Naive thymus-derived CD8-positive, alpha-beta T cell (primary cell): ENCODE results near the gene CAMK2B. TPM values are rescaled to one million over a fixed set of nuclear protein-coding genes. Genes with fewer than 3 reads are reported as not detected.

Experiments used
- ATAC-seq, 2 donors: fragments of 150-1000 bp; cut with Tn5 transposase in 1 of 2; sonication (Bioruptor Pico), chemical (Tn5 transposase) in 1 of 2; 1 replicate in 1 of 2; 2 replicates in 1 of 2; pipeline ENCODE4 v1.10.0; 2021; ENCODE audit warnings: mild to moderate bottlenecking in 2 of 2, moderate library complexity in 2 of 2
- POLR2A ChIA-PET: fragments of 350-600 bp; sonication (Branson Sonifier 250); formaldehyde crosslinking; loops from one replicate; lab custom pipeline; 2021; ENCODE audit warnings: antibody characterized with exemption; lab: Charles Lee
- DNase-seq, 10 donors: peaks; one replicate each; pipeline versions ENCODE4 v3.0.0 to v3.0.0-alpha.2; 2020 to 2022
- H3K27ac Mint-ChIP-seq, 10 donors: one replicate each; pipeline ENCODE4 v1.8.0; 2020 to 2022; ENCODE audit warnings: mild to moderate bottlenecking in 10 of 10, mixed read lengths in 10 of 10, moderate library complexity in 4 of 10, inconsistent platforms in 1 of 10
- H3K27me3 Mint-ChIP-seq, 5 donors: one replicate each; pipeline ENCODE4 v1.8.0; 2021 to 2022; ENCODE audit warnings: mixed read lengths in 5 of 5
- H3K36me3 Mint-ChIP-seq, 3 donors: one replicate each; pipeline ENCODE4 v1.8.0; 2020 to 2022; ENCODE audit warnings: mixed read lengths in 3 of 3, mild to moderate bottlenecking in 2 of 3, inconsistent platforms in 1 of 3
- H3K4me1 Mint-ChIP-seq, 4 donors: one replicate each; pipeline ENCODE4 v1.8.0; 2021 to 2022; ENCODE audit warnings: mixed read lengths in 4 of 4
- H3K4me3 Mint-ChIP-seq, 10 donors: one replicate each; pipeline ENCODE4 v1.8.0; 2020 to 2022; ENCODE audit warnings: mild to moderate bottlenecking in 10 of 10, mixed read lengths in 10 of 10, moderate library complexity in 6 of 10, inconsistent platforms in 1 of 10
- H3K9me3 Mint-ChIP-seq, 9 donors: one replicate each; pipeline ENCODE4 v1.8.0; 2020 to 2022; ENCODE audit warnings: mixed read lengths in 9 of 9, mild to moderate bottlenecking in 3 of 9, inconsistent platforms in 1 of 9, moderate library complexity in 1 of 9
- polyA plus RNA-seq, 3 donors: library from polyadenylated mRNA; unstranded; fragments of 300-500 nt; fragmentation: Illumina TruSeq; gene quantifications; one replicate each; pipeline ENCODE4 v1.2.3, GENCODE V29; 2021
- total RNA-seq, 8 experiments: library from RNA in 2 of 8; stranded (reverse) in 2 of 8; gene quantifications; one replicate each; pipeline ENCODE4 v1.2.3 and lab custom pipeline; 2021 to 2026

Gene CAMK2B
- total and polyA plus RNA-seq, 5 experiments from 2014 or later: not detected

DNA sequence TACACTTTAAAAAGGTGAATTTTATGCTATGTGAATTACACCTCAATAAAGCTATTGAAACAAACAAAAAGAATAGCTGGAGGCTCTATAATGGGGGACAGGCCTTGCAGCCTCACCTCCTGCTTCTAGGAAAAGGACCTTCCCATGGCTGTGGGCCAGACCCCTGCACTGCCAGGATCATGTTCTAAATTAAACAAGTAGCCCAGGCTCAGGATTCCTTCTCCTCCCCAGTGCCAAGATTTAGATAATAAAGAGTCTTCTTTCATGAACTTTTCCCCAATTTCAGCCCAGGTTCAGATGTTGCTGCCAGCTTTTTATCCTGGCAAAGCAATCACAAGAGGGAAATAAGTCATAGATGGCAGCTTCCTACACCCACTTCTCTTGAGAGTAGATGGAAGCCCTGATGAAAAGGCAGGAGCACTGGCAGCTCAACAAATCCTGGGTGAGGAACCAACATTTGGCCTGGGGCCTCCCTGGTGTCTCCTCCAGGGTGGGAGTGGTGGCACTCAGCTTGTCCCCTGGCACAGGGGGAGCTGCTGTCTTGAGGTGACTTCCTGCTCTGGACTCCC lies 22.2 kb upstream of the CAMK2B start:
- DNase-seq (no peak), ATAC-seq (no peak)
- Mint-ChIP-seq H3K27ac (no peak overlapping the region), H3K9me3 (peaks cover 0 to 44% (median 12%) of the 10 kb centered on the region in 9 donors), H3K36me3 (peaks cover 0 to 25% (median 6%) of the 10 kb centered on the region in 3 donors), H3K4me3 (no peak overlapping the region), H3K4me1 (no peaks in the 10 kb centered on the region), H3K27me3 (peaks cover 6 to 48% (median 17%) of the 10 kb centered on the region in 5 donors)
- POLR2A ChIA-PET: no interaction called here

DNA sequence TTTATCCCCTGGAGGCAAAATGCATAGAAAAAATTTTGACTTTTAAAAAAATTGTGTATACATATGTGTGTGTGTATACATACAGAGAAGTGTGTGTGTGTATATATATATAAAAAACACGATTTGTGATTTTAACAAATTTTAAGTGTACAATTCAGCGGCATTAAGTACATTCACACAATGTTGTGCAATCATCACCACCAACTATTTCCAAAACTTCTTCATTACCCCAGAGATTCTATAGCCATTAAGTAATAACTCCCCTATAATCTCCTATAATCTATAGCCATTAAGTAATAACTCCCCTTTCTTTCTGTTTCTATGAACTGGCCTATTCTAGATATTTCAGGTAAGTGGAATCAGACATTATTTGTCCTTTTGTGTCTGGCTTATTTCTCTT lies 20.7 kb upstream of the CAMK2B start:
- peaks cover 0 to 17% (median 4%) of the 10 kb centered on the region in 3 donors for H3K36me3 Mint-ChIP-seq
- H3K4me3 Mint-ChIP-seq: no peak overlapping the region
- peaks cover 6 to 48% (median 17%) of the 10 kb centered on the region in 5 donors for H3K27me3 Mint-ChIP-seq

DNA sequence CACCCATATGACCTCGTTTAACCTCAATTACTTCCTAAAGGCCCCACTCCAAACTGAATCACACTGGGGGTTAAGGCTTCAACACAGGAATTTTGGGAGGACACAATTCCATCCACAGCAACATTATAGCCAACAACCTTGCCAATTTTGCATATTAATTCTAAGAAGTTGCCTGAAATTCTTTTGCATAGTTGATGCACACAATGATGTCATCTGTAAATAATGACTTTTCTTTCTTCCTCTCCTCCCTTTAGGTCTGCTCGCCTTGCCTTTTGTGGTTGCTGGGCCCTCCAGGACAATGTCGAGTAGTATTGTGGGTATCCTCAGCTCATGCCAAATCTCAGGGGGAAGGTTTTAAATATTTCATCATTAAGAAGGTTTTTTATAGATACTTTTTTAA lies 16.0 kb upstream of the CAMK2B start:
- Mint-ChIP-seq H3K4me3 (no peak overlapping the region), H3K36me3 (peaks cover 0 to 8% (median 0%) of the 10 kb centered on the region in 3 donors), H3K4me1 (no peaks in the 10 kb centered on the region), H3K27ac (no peak overlapping the region), H3K27me3 (peaks cover 2 to 19% (median 10%) of the 10 kb centered on the region in 5 donors), H3K9me3 (peaks cover 4 to 35% (median 11%) of the 10 kb centered on the region in 9 donors)
- POLR2A ChIA-PET: no interaction called here
- no peak for ATAC-seq
- no peak for DNase-seq

More for the DNA sequence above, 20.7 kb upstream of the CAMK2B start:
- H3K9me3 Mint-ChIP-seq: peaks cover 0 to 34% (median 10%) of the 10 kb centered on the region in 9 donors
- POLR2A ChIA-PET: no interaction called here
- H3K27ac Mint-ChIP-seq: no peak overlapping the region
- ATAC-seq (no peak), DNase-seq (no peak)
- no peaks in the 10 kb centered on the region for H3K4me1 Mint-ChIP-seq

DNA sequence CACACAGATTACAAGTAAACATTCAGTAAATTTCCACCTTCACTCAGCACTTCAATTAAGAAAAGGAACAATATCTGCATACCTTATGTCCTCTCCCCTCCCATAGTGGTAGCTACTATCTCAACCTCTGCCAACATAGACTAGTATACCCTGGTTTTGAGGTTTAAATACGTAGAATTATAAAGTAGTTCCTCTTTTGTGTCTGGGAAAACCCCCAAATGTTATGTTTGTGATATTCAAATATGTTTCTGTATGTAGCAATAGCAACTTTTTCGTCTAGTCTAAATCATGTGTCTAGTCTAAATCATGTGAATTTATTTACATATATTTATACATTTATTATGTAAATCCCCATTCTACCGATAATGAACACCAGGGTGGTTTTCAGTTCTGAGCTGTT lies 13.2 kb upstream of the CAMK2B start:
- Mint-ChIP-seq H3K27ac (no peak overlapping the region), H3K4me1 (no peaks in the 10 kb centered on the region), H3K4me3 (no peak overlapping the region), H3K36me3 (peaks cover 0 to 11% (median 0%) of the 10 kb centered on the region in 3 donors), H3K27me3 (peaks cover 2 to 11% (median 5%) of the 10 kb centered on the region in 5 donors), H3K9me3 (peaks cover 5 to 30% (median 16%) of the 10 kb centered on the region in 9 donors)
- POLR2A ChIA-PET: no interaction called here
- ATAC-seq (peak in 1 of 2 donors; percentile 60), DNase-seq (no peak)

DNA sequence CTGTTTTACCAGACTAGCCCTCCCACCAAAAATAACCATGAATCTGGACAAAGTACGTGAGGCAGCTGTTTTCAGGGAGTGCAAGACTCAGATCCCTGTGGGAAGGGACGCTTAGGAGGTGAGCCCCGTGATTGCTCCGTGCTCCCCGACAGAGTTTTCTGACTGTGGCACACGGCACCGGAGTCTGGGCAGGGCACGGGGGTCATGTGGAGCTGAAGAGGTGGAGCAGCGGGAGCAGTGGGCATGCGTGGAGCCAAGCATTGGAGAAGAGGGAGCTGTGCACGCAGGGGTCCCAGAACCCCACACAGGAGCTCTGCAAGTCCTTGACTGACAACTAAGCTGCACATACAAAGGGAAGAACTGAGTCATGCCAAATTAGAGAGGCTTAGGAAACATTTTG lies 11.1 kb upstream of the CAMK2B start:
- Mint-ChIP-seq H3K4me1 (no peaks in the 10 kb centered on the region), H3K4me3 (no peak overlapping the region), H3K36me3 (peaks cover 0 to 11% (median 0%) of the 10 kb centered on the region in 3 donors), H3K9me3 (peaks cover 5 to 27% (median 16%) of the 10 kb centered on the region in 9 donors), H3K27me3 (peaks cover 0 to 11% (median 5%) of the 10 kb centered on the region in 5 donors), H3K27ac (no peak overlapping the region)
- DNase-seq: no peak
- POLR2A ChIA-PET: no interaction called here
- no peak for ATAC-seq

DNA sequence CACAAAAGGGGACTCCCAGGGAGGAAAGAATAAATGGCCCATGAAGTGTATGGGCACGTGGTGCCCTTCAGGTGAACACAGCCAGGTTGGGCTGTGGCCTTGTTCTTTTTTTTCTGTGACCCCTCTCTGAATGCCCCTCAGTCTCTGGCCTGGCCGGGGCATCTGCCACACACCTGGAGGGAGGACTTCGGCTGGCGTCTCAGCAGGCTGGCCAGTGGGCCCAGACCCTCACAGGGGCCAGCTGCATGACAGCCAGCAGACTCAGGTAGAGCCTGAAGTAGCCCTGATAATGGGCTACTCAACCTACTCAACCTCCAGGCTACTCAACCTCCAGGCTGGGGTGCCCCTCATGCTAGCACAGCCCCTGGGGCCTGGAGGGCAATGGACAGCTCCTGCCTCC lies 9.8 kb upstream of the CAMK2B start:
- ATAC-seq (no peak), DNase-seq (no peak)
- H3K36me3 Mint-ChIP-seq: peaks cover 0 to 11% (median 0%) of the 10 kb centered on the region in 3 donors
- H3K27ac Mint-ChIP-seq: no peak overlapping the region
- H3K4me3 Mint-ChIP-seq: no peak overlapping the region
- H3K27me3 Mint-ChIP-seq: peaks cover 0 to 11% (median 5%) of the 10 kb centered on the region in 5 donors
- H3K9me3 Mint-ChIP-seq: peaks cover 5 to 27% (median 16%) of the 10 kb centered on the region in 9 donors
- no peaks in the 10 kb centered on the region for H3K4me1 Mint-ChIP-seq
- POLR2A ChIA-PET: no interaction called here

DNA sequence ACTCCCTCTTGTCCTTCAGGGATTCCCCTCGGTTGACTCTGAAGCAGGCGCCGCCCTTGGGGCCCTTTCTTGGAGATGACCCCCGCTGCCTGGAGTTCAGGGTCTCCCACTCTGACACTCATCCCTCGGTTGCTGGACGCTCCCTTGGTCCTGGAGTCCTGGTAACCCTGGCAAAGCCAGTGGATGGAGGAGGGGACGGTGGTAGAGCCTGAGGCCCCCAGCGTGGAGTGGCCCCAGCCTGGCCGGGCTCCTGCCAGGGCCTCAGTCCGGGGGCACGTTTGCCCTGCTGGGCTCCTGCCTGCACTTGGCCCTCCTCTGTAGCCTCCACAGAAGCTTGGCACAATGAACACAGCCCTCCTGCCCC lies 9.3 kb upstream of the CAMK2B start:
- no peak for DNase-seq
- ATAC-seq: no peak
- peaks cover 0 to 11% (median 0%) of the 10 kb centered on the region in 3 donors for H3K36me3 Mint-ChIP-seq

DNA sequence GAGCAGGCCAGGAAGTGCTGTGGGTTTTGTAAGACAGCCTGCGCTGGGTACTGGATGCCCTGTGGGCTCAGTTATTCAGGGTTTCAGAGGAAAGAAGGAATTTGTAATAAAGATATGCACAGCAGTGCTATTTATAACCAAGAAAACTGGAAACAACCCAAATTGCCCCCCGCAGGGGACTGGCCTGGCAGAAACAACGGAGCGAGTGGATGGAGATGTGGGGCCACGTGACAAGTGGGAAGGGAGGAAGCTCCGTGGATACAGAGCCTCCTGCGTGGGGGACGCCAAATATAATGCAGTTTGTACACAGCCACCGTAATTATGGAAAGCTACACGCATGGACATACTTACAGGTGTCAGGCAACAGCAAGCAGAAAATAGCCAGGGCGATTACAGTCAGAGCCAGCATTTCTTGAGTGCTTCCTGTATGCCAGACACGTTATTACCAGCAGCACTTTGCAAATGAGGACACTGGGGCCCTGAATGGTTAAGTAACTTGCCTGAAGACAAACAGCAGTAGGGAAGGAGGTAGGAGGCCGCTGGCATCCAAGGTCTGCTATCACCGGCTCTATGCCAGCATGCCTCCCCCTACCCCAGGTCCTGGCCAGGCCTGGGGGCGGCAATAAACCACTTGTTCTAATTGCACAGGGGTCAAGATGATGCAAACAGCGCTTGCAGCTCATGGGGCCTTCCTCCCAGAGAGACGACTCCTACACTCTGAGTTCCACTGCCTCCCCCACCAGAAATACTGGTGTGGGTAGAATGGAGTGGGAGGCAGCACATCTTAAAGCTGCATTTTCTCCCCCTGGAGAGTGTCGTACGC lies 8.7 kb upstream of the CAMK2B start:
- no peaks in the 10 kb centered on the region for H3K4me1 Mint-ChIP-seq
- peaks cover 5 to 27% (median 16%) of the 10 kb centered on the region in 9 donors for H3K9me3 Mint-ChIP-seq
- no peak overlapping the region for H3K4me3 Mint-ChIP-seq
- H3K27ac Mint-ChIP-seq: no peak overlapping the region
- peaks cover 0 to 11% (median 5%) of the 10 kb centered on the region in 5 donors for H3K27me3 Mint-ChIP-seq
- POLR2A ChIA-PET: no interaction called here
- H3K36me3 Mint-ChIP-seq: peaks cover 0 to 11% (median 0%) of the 10 kb centered on the region in 3 donors
- DNase-seq: no peak
- ATAC-seq: no peak

More for the DNA sequence above, 9.3 kb upstream of the CAMK2B start:
- H3K4me1 Mint-ChIP-seq: no peaks in the 10 kb centered on the region
- H3K4me3 Mint-ChIP-seq: no peak overlapping the region
- POLR2A ChIA-PET: no interaction called here
- no peak overlapping the region for H3K27ac Mint-ChIP-seq
- H3K27me3 Mint-ChIP-seq: peaks cover 0 to 11% (median 5%) of the 10 kb centered on the region in 5 donors
- peaks cover 5 to 27% (median 16%) of the 10 kb centered on the region in 9 donors for H3K9me3 Mint-ChIP-seq

DNA sequence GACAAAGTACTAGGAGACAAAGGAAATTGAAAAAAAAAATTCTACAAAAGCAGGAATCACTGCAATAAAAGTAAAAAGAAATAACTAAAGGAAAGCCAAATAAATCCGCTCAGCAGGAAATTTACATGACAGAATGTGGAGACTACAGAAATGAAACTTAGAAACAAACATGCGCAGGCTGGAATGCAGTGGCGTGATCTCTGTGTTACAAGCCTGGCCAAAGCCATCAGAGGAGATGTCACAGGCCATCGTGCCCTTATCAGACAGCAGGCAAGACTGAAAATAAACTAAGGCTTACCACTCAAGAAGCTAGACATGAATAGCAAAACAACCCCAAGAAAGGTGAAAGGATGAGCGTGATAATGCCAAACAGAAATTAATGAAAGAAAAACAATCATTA lies 6.3 kb upstream of the CAMK2B start:
- Mint-ChIP-seq H3K27ac (peak overlapping the region in 2 of 10 donors; percentile 5 to 13), H3K9me3 (peaks cover 0 to 12% (median 10%) of the 10 kb centered on the region in 9 donors), H3K27me3 (peaks cover 4 to 13% (median 8%) of the 10 kb centered on the region in 5 donors), H3K4me3 (no peak overlapping the region), H3K36me3 (peaks cover 0 to 10% (median 0%) of the 10 kb centered on the region in 3 donors), H3K4me1 (peaks cover 0 to under 1% (median under 1%) of the 10 kb centered on the region in 4 donors)
- ATAC-seq: no peak
- no peak for DNase-seq
- POLR2A ChIA-PET: no interaction called here

DNA sequence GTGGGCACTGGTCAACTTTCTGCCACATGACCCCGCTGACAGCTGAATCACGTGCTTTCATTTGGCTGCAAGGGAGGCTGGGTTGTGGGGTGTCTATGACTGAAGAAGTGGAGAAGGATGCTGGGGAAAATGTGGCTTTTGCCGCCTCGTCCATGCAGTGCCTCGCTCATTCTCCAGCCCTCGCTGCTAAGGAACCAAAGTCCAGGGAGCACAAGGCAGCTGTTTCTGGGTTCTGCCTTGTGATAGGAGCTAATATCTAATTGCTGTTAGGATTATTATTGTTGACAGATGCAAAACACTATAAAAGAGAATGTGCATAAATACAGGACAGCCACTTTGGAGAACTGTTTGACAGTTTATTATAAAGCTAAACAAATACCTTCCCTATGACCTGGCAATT lies 4.9 kb upstream of the CAMK2B start:
- H3K4me3 Mint-ChIP-seq: no peak overlapping the region
- H3K27ac Mint-ChIP-seq: no peak overlapping the region
- peaks cover 0 to 3% (median 0%) of the 10 kb centered on the region in 9 donors for H3K9me3 Mint-ChIP-seq
- POLR2A ChIA-PET: interaction anchor here (0.6 kb wide), 2 partner anchors 111 to 429 kb away, joined by 3 to 4 read pairs; no protein-coding TSS in a partner anchor
- DNase-seq: no peak
- ATAC-seq: no peak
- H3K4me1 Mint-ChIP-seq: peaks cover 4 to 7% (median 5%) of the 10 kb centered on the region in 4 donors
- H3K27me3 Mint-ChIP-seq: peaks cover 3 to 16% (median 14%) of the 10 kb centered on the region in 5 donors
- peaks cover 0 to 3% (median 0%) of the 10 kb centered on the region in 3 donors for H3K36me3 Mint-ChIP-seq

DNA sequence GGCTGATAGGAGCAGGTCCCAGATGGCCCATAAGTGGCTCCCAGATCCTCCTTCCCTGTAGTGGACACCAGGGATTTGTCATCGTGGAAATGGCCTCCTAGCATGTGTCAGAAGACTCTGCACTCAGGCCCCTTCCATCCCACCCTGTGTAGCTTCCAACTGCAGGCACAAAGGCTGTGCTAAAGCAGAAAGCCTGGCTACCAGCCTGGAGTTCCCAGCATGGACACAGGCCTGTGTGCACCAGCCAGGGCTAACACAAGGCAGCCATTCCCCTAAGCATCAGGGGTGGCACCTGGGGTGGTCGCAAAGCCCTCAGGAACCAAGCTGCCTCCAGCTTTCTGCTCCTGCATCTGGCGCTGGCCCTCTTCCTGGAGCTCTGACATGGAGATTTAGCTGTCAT lies 4.5 kb upstream of the CAMK2B start:
- Mint-ChIP-seq H3K27me3 (peaks cover 3 to 17% (median 14%) of the 10 kb centered on the region in 5 donors), H3K27ac (peak overlapping the region in 1 of 10 donors; percentile 18), H3K4me1 (peaks cover 4 to 7% (median 5%) of the 10 kb centered on the region in 4 donors), H3K4me3 (no peak overlapping the region), H3K36me3 (peaks cover 0 to 3% (median 0%) of the 10 kb centered on the region in 3 donors), H3K9me3 (peaks cover 0 to 3% (median 0%) of the 10 kb centered on the region in 9 donors)
- DNase-seq (no peak), ATAC-seq (no peak)
- POLR2A ChIA-PET: interaction anchor here (0.6 kb wide), 1 partner anchor 111 kb away, joined by 4 read pairs; no protein-coding TSS in a partner anchor

DNA sequence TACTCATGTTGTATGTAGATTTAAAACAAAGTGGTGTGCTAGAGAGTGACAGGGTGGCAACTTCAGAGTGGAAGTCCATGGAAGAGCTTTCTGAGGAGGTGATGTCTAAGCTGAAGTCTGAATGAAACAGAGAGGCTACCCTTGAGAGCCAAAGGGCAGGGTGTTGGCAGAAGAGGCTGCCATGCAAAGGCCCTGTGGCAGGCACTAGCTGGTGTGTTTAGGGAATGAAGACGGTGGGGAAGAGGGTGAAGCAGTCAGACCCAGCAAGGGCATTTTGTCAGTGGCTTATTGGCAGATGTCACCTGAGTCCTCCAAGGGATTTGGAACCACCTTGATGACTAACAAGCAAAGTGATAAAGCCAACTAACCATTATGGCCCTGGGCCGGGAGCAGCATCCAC lies 3.7 kb upstream of the CAMK2B start:
- H3K36me3 Mint-ChIP-seq: peaks cover 0 to 3% (median 0%) of the 10 kb centered on the region in 3 donors

More for the DNA sequence above, 3.7 kb upstream of the CAMK2B start:
- Mint-ChIP-seq H3K4me1 (peaks cover 4 to 9% (median 8%) of the 10 kb centered on the region in 4 donors), H3K4me3 (no peak overlapping the region), H3K27ac (no peak overlapping the region), H3K27me3 (peaks cover 6 to 21% (median 18%) of the 10 kb centered on the region in 5 donors), H3K9me3 (peaks cover 0 to 3% (median 0%) of the 10 kb centered on the region in 9 donors)
- no peak for ATAC-seq
- POLR2A ChIA-PET: no interaction called here
- no peak for DNase-seq
